HG03060 (cell line): Measurements from ENCODE around the gene OCLN.
"Not testable (repeated sequence)": the region's sequence is repeated elsewhere in the genome, so short reads cannot be mapped to it uniquely, and the experiment has no call there.

Source experiments
- ATAC-seq: cut with Tn5 transposase; IDR thresholded peaks from one replicate; pipeline ENCODE4 v1.9.1; 2021; ENCODE audit warnings: low read depth, moderate number of reproducible peaks; ENCODE audit not compliant: unreplicated experiment

The OCLN gene

DNA sequence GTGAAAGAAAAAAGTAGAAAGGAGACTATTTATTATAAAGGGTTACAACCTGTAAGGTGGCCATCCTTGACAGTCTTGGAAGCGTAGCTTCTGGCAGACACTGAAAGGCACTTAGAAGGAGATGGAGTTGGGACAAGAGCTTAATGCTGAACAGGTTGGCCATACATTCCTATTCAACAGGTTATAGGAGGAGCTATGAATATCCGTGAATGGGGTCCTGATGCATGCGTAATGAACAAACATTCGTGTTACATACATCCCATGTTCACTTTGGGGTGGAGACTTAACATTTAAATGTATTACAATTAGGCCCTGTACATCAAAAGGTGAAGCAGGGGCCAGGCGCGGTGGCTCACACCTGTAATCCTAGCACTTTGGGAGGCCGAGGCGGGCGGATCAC is 34.1 kb downstream of the OCLN start:
- ATAC-seq = no peak

GRCh38 chr5:69527128-69527770 is 34.7 kb downstream of the OCLN start:
- ATAC-seq = no peak

- ATAC-seq = no peak
These were observed 35.4 kb downstream of the OCLN start for GRCh38 chr5:69528035-69528434.

DNA sequence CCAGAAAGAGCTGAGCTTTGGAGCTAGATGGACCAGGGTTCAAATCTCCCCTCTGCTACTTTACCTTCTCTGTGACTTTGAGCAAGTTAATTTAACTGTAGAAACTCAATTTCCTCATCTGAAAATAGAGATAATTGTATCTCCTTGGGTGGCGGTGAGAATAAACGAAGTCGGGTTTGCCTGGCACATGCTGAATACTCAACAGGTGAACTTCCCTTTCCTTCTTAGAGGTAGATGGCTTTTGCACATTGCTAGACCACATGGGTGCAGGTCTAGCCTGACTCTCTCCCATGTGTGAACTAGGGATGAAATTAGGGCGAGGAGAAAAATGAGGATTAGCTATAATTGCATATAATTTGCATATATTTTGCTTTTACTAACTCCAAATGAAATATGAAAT is 36.0 kb downstream of the OCLN start:
- no peak for ATAC-seq

- ATAC-seq = no peak
These were observed 38.2 kb downstream of the OCLN start for GRCh38 chr5:69530561-69531405.

DNA sequence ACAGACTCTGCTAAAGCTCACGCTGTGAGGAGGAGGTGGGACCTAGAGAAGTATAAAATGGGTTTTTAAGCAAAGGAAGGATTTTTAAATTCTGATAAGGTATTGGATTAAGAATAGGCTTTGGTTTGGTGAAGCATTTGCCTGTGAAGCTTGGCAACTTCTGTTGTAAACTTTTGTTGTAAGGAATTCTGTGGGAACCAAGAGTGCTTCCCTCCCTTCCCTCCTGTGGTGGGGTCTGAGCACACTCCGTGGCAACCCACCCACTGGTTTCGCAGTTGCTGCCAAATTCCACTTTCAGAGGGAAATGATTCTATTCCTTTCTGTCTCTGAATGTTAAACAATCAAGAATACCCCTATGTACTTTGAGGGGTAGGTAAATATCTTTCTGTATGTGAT is 38.8 kb downstream of the OCLN start:
- ATAC-seq = no peak

- not testable (repeated sequence) for ATAC-seq
These were observed 45.3 kb downstream of the OCLN start for GRCh38 chr5:69537911-69538310.

GRCh38 chr5:69538735-69539134 is 46.1 kb downstream of the OCLN start:
- ATAC-seq = not testable (repeated sequence)

DNA sequence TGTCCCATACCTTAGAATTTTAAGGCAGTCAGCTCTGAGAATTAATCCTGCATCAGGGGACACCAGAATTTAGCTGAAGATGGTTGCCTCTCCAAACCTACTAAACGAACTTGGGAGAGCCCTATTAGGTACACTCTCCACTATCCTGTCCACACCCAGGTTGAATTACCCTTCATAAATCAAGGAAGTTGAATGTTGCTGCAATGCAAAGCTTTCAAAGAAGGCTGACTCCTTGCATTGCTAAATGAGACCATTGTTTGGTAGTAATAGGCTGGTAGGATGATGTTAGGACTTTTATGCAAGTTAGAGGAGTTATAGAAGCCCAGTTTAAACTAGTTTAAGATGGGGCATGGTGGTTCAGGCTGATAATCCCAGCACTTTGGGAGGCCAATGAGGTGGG is 48.8 kb downstream of the OCLN start:
- ATAC-seq = not testable (repeated sequence)

GRCh38 chr5:69542838-69543618 is 50.4 kb downstream of the OCLN start:
- not testable (repeated sequence) for ATAC-seq

GRCh38 chr5:69544602-69545001 is 52.0 kb downstream of the OCLN start:
- not testable (repeated sequence) for ATAC-seq

DNA sequence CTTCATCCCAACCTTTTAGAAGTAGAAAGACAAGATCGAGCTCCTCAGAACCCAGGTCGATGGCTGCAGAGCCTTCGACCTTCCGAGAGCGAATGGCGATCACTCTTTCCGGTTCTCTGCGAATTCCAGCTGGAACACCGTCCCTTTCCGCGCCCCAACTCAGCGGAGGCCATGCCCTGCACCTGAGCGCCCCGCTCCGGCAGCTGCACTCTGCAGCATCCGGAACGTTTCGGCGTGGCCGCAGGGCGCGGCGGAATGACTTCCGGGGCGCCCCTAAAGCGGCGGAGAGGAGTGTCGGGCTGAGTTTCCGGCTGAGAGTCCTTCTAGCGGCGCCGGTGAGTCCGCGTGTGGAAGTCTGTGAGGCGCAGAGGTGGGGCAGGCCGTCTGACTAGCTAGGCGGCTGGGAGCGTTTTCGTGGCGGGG is 67.3 kb downstream of the OCLN start, which contains the start of gene GTF2H2C:
Gene GTF2H2C, plus strand, starts transcription at position 284 of the 423 bp plus-strand sequence. CDS start 4,942 bp downstream, outside the sequence.
- peak; percentile 69 for ATAC-seq

- ATAC-seq = not testable (repeated sequence)
These were observed 68.2 kb downstream of the OCLN start for GRCh38 chr5:69560587-69561431.

DNA sequence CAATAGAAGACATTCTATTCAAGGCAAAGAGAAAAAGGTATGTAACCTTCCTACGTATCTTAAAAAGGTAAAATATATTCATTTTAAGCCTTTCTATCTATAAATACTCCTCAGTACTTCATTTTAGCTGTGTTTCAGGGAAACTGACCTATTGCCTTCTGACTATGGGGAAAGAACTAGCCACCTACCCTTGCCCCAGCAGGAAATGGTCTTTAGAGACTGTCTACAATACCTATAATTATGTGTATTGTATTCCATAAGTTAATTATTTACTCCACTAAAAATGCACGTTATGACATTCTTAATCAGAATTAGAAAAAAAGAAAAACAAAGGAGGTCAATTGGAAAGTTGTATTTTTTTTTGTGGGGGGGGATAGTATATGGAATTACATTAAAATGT is 73.6 kb downstream of the OCLN start:
- ATAC-seq = not testable (repeated sequence)

DNA sequence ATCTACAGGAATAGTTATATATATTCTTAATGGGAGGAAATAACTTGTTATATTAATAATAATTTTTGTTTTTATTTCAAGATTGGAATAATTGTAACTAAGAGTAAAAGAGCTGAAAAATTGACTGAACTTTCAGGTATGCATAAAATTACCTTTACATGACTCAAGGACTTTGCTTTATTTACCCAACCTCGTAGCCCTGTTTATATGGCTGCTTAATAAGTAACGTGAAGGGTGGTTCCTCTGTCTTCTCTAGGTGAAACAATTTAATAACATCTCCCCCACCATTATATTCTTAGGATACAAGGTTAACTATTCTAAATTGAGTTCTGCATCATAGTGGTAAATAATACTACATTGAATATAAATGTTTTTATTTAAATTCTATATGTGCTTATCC is 75.5 kb downstream of the OCLN start:
- ATAC-seq = not testable (repeated sequence)

GRCh38 chr5:69583356-69583755 is 90.8 kb downstream of the OCLN start:
- not testable (repeated sequence) for ATAC-seq

GRCh38 chr5:69596114-69596840 is 103.7 kb downstream of the OCLN start:
- not testable (repeated sequence) for ATAC-seq

DNA sequence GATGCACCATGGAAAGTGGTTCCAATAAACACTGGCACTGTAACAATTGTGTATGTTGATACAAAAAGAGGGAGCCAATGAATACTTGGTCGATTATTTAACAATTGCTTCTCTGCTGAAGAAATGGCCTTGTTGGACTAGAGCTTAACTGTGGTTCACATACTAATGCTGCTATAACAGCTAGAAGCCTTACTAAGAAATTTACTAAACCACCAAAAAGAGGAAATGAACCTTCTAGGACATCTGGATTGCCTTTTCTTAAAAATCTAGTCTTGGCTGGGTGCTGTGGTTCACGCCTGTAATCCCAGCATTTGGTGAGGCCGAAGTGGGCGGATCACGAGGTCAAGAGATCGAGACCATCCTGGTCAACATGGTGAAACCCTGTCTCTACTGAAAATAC is 109.4 kb downstream of the OCLN start:
- ATAC-seq = not testable (repeated sequence)

DNA sequence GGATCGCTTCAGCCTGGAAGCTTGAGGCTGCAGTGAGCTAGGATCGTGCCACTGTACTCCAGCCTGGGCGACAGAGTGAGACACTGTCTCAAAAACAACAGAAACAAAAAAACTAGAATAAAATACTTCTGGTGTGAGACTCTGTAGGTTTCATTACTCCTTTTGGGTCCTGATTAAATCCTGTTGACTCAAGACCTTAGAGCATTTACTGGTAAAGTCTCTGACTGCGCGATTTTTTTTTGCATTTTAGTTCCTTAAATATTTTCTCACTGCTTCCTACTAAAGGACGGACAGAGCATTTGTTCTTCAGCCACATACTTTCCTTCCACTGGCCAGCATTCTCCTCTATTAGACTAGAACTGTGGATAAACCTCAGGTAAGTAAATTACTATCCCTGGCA is 114.2 kb downstream of the OCLN start:
- not testable (repeated sequence) for ATAC-seq
